HG02642 (cell line): ENCODE measurements around the gene DNAH11.
"Not testable (repeated sequence)": the region's sequence is repeated elsewhere in the genome, so short reads cannot be mapped to it uniquely, and the experiment has no call there.

Experiments
- ATAC-seq: cut with Tn5 transposase; IDR thresholded peaks from one replicate; pipeline ENCODE4 v1.9.1; 2021; ENCODE audit warnings: mild to moderate bottlenecking; ENCODE audit not compliant: unreplicated experiment, poor library complexity

Gene DNAH11

GRCh38 chr7:21762469-21762868 lies 219.6 kb downstream of the DNAH11 start:
- ATAC-seq = no peak

GRCh38 chr7:21763818-21764217 lies 221.0 kb downstream of the DNAH11 start:
- ATAC-seq = no peak

GRCh38 chr7:21766218-21766617 lies 223.4 kb downstream of the DNAH11 start:
- ATAC-seq = no peak

- ATAC-seq = peak; percentile 71
These were observed 224.6 kb downstream of the DNAH11 start for GRCh38 chr7:21767300-21767900.

- no peak for ATAC-seq
These were observed 225.4 kb downstream of the DNAH11 start for GRCh38 chr7:21768279-21768678.

- ATAC-seq = no peak
These were observed 228.4 kb downstream of the DNAH11 start for GRCh38 chr7:21771266-21771665.

- no peak for ATAC-seq
These were observed 229.2 kb downstream of the DNAH11 start for GRCh38 chr7:21771906-21772610.

GRCh38 chr7:21773326-21773725 lies 230.5 kb downstream of the DNAH11 start:
- ATAC-seq = no peak

- ATAC-seq = no peak
These were observed 235.1 kb downstream of the DNAH11 start for GRCh38 chr7:21777921-21778320.

- no peak for ATAC-seq
These were observed 236.1 kb downstream of the DNAH11 start for GRCh38 chr7:21778953-21779352.

GRCh38 chr7:21782996-21783395 lies 240.2 kb downstream of the DNAH11 start:
- no peak for ATAC-seq

GRCh38 chr7:21784989-21785388 lies 242.2 kb downstream of the DNAH11 start:
- no peak for ATAC-seq

GRCh38 chr7:21805791-21806190 lies 263.0 kb downstream of the DNAH11 start:
- ATAC-seq = no peak

- no peak for ATAC-seq
These were observed 263.5 kb downstream of the DNAH11 start for GRCh38 chr7:21806388-21806787.

- ATAC-seq = no peak
These were observed 276.2 kb downstream of the DNAH11 start for GRCh38 chr7:21819048-21819447.

GRCh38 chr7:21828841-21829240 lies 286.0 kb downstream of the DNAH11 start:
- ATAC-seq = no peak

- no peak for ATAC-seq
These were observed 286.9 kb downstream of the DNAH11 start for GRCh38 chr7:21829731-21830130.

- no peak for ATAC-seq
These were observed 301.9 kb downstream of the DNAH11 start for GRCh38 chr7:21844742-21845141.

- no peak for ATAC-seq
These were observed 307.9 kb downstream of the DNAH11 start for GRCh38 chr7:21850531-21851285.

GRCh38 chr7:21851559-21851967 lies 308.7 kb downstream of the DNAH11 start:
- ATAC-seq = no peak

GRCh38 chr7:21865631-21866204 lies 322.9 kb downstream of the DNAH11 start:
- not testable (repeated sequence) for ATAC-seq
